SK-N-SH (cell line): ENCODE measurements around the gene ACBD6. TPM values are rescaled to one million over a fixed set of nuclear protein-coding genes. Genes with fewer than 3 reads are reported as not detected.

ENCODE experiments used
- CTCF ChIA-PET: fragments of 300-600, 350-600 bp; formaldehyde crosslinking; extraction: SDS; loops from one replicate; lab custom pipeline; 2021; lab: Yijun Ruan, JAX
- POLR2A ChIA-PET: fragments of 350-600 bp; sonication (Branson Sonifier 250); formaldehyde crosslinking; extraction: SDS; loops from one replicate; lab custom pipeline; 2020; ENCODE audit warnings: antibody characterized with exemption, inconsistent platforms; lab: Yijun Ruan, JAX
- DNase-seq: peaks from one replicate; pipeline ENCODE4 v3.0.0; 2012
- H2AFZ ChIP-seq: fragments of 200-600 bp; sonication (generic); 2 replicates; pipeline ENCODE4 v1.8.1; 2016; ENCODE audit warnings: antibody characterized with exemption, mild to moderate bottlenecking, low read depth
- H3F3A ChIP-seq: fragments of 200-600 bp; sonication (generic); replicated peaks from 2 replicates; pipeline ENCODE3; 2016; ENCODE audit warnings: antibody characterized with exemption, mild to moderate bottlenecking; ENCODE audit not compliant: insufficient read depth
- H3K27ac ChIP-seq, 2 experiments: fragments of 200-500 bp in 1 of 2; fragments of 200-600 bp in 1 of 2; sonication (Bioruptor generic) in 1 of 2; sonication (generic), shearing (Covaris generic) in 1 of 2; 2 replicates each; pipeline versions ENCODE4 v1.5.1 to v1.6.1; 2014 to 2016; ENCODE audit warnings: low read depth in 2 of 2, inconsistent platforms in 1 of 2, low read length in 1 of 2, mild to moderate bottlenecking in 1 of 2, mixed read lengths in 1 of 2
- H3K27me3 ChIP-seq: fragments of 200-600 bp; sonication (generic), shearing (Covaris generic); 2 replicates; pipeline ENCODE4 v1.6.1; 2016; ENCODE audit warnings: mixed run types; ENCODE audit not compliant: insufficient read depth
- H3K36me3 ChIP-seq, 2 experiments: fragments of 200-500 bp in 1 of 2; fragments of 200-600 bp in 1 of 2; sonication (Bioruptor generic) in 1 of 2; sonication (generic) in 1 of 2; replicated peaks in 1 of 2; 2 replicates each; pipeline versions ENCODE3 to v1.5.1; 2014 to 2016; ENCODE audit warnings: low read length in 1 of 2, mild to moderate bottlenecking in 1 of 2; ENCODE audit not compliant: insufficient read depth in 2 of 2, control insufficient read depth in 1 of 2
- H3K4me1 ChIP-seq, 2 experiments: fragments of 200-500 bp in 1 of 2; fragments of 200-600 bp in 1 of 2; sonication (Bioruptor generic) in 1 of 2; sonication (generic), shearing (Covaris generic) in 1 of 2; 2 replicates each; pipeline versions ENCODE4 v1.5.1 to v1.6.1; 2014 to 2016; ENCODE audit warnings: low read depth in 1 of 2, low read length in 1 of 2, mixed run types in 1 of 2; ENCODE audit not compliant: insufficient read depth in 2 of 2, control insufficient read depth in 1 of 2
- H3K4me2 ChIP-seq: fragments of 200-600 bp; sonication (generic), shearing (Covaris generic); 2 replicates; pipeline ENCODE4 v1.6.1; 2017; ENCODE audit warnings: mixed run types
- H3K4me3 ChIP-seq, 2 experiments: fragments of 200-500 bp in 1 of 2; fragments of 200-600 bp in 1 of 2; sonication (Bioruptor generic) in 1 of 2; sonication (generic), shearing (Covaris generic) in 1 of 2; 2 replicates each; pipeline versions ENCODE4 v1.5.1 to v1.8.1; 2014 to 2016; ENCODE audit warnings: low read depth in 2 of 2, inconsistent platforms in 1 of 2, low read length in 1 of 2, mild to moderate bottlenecking in 1 of 2, mixed read lengths in 1 of 2, moderate library complexity in 1 of 2
- H3K79me2 ChIP-seq: fragments of 200-600 bp; sonication (generic); 2 replicates; pipeline ENCODE4 v1.8.1; 2017; ENCODE audit warnings: mild to moderate bottlenecking; ENCODE audit not compliant: insufficient read depth
- H3K9ac ChIP-seq: fragments of 200-600 bp; sonication (generic); 2 replicates; pipeline ENCODE4 v1.6.1; 2017; ENCODE audit warnings: mixed run types
- H3K9me2 ChIP-seq: fragments of 200-600 bp; sonication (generic); 2 replicates; pipeline ENCODE4 v1.6.1; 2017; ENCODE audit warnings: mixed run types
- H3K9me3 ChIP-seq: fragments of 200-600 bp; sonication (generic); 2 replicates; pipeline ENCODE4 v1.6.1; 2017; ENCODE audit warnings: mixed run types, mild to moderate bottlenecking, moderate library complexity
- H4K20me1 ChIP-seq: fragments of 200-600 bp; sonication (generic); 2 replicates; pipeline ENCODE4 v1.6.1; 2017; ENCODE audit warnings: mild to moderate bottlenecking, mixed run types; ENCODE audit not compliant: insufficient read depth
- CHD2 ChIP-seq: fragments of 150-350 bp; IDR thresholded peaks from 2 replicates; pipeline ENCODE4 v1.6.1; 2018; ENCODE audit warnings: low read length; ENCODE audit not compliant: partially characterized antibody
- ELF1 ChIP-seq: IDR thresholded peaks from 2 replicates; pipeline ENCODE4 v1.4.0; 2012
- EZH2phosphoT487 ChIP-seq: fragments of 200-600 bp; sonication (generic); IDR thresholded peaks from 2 replicates; pipeline ENCODE4 v1.6.1; 2017; ENCODE audit warnings: low read depth, mixed run types, mild to moderate bottlenecking, antibody characterized with exemption, moderate library complexity, borderline replicate concordance
- FOSL2 ChIP-seq: IDR thresholded peaks from 2 replicates; pipeline ENCODE4 v1.4.0; 2012; ENCODE audit warnings: low read depth, mild to moderate bottlenecking, moderate library complexity, borderline replicate concordance
- FOXJ3 ChIP-seq: sonication (generic); formaldehyde crosslinking; IDR thresholded peaks from 2 replicates; pipeline ENCODE4 v1.5.1; 2020; ENCODE audit warnings: mild to moderate bottlenecking, missing genetic modification reagents
- GATA2 ChIP-seq: sonication (generic); formaldehyde crosslinking; IDR thresholded peaks from 2 replicates; pipeline ENCODE4 v1.5.0; 2020; ENCODE audit warnings: mild to moderate bottlenecking, missing genetic modification reagents
- JUND ChIP-seq: IDR thresholded peaks from 2 replicates; pipeline ENCODE4 v1.4.0; 2012
- MEF2A ChIP-seq: IDR thresholded peaks from 2 replicates; pipeline ENCODE4 v1.4.0; 2012; ENCODE audit warnings: low read depth, borderline replicate concordance
- MXI1 ChIP-seq: IDR thresholded peaks from 2 replicates; pipeline ENCODE4 v1.6.1; 2012; ENCODE audit warnings: mild to moderate bottlenecking, low read depth, low read length, improper control_type of control experiment
- RAD21 ChIP-seq: IDR thresholded peaks from 2 replicates; pipeline ENCODE4 v1.6.1; 2012; ENCODE audit warnings: mild to moderate bottlenecking, low read length
- RFX5 ChIP-seq: IDR thresholded peaks from 2 replicates; pipeline ENCODE4 v1.6.1; 2012; ENCODE audit warnings: mild to moderate bottlenecking, improper control_type of control experiment, low read length
- RXRA ChIP-seq: IDR thresholded peaks from 2 replicates; pipeline ENCODE4 v1.4.0; 2012; ENCODE audit warnings: low read depth, mild to moderate bottlenecking, borderline replicate concordance
- SIN3A ChIP-seq: IDR thresholded peaks from 2 replicates; pipeline ENCODE4 v1.6.1; 2012; ENCODE audit warnings: low read depth, mild to moderate bottlenecking, low read length, moderate library complexity, borderline replicate concordance
- TAF1 ChIP-seq: IDR thresholded peaks from 2 replicates; pipeline ENCODE4 v1.6.1; 2012; ENCODE audit warnings: low read depth, mild to moderate bottlenecking, low read length, moderate library complexity, borderline replicate concordance
- USF1 ChIP-seq: IDR thresholded peaks from 2 replicates; pipeline ENCODE4 v1.4.0; 2012; ENCODE audit warnings: low read depth, borderline replicate concordance
- USF2 ChIP-seq: fragments of 150-350 bp; IDR thresholded peaks from 2 replicates; pipeline ENCODE4 v1.6.1; 2017; ENCODE audit warnings: antibody characterized with exemption, low read length, low read depth, borderline replicate concordance
- YY1 ChIP-seq: IDR thresholded peaks from 2 replicates; pipeline ENCODE4 v1.4.0; 2012; ENCODE audit warnings: low read depth, mild to moderate bottlenecking
- ZBTB33 ChIP-seq: IDR thresholded peaks from 2 replicates; pipeline ENCODE4 v1.4.0; 2012; ENCODE audit warnings: low read depth, borderline replicate concordance
- WGBS: methylation state at CpG from one replicate; pipeline ENCODE4 v1.1.6; 2017; ENCODE audit warnings: low lambda C conversion rate; 5-methylcytosine and 5-hydroxymethylcytosine counted together
- polyA plus RNA-seq, 3 experiments: library from polyadenylated mRNA; depleted of rRNA; stranded (reverse); fragments of >200 nt; gene quantifications; 2 replicates each; pipeline ENCODE4 v1.2.3, GENCODE V29; 2012
- TF ChIP-seq, protein P1 (sequence below): fragments of 200-600 bp; sonication (generic); IDR thresholded peaks from 2 replicates; pipeline ENCODE4 v1.6.1; 2017; ENCODE audit warnings: antibody characterized with exemption, mild to moderate bottlenecking, moderate library complexity

The ACBD6 gene
- polyA plus RNA-seq, 1 of the 3 experiments (the other 2 are of a cell fraction): 60.9 TPM

GRCh38 chr1:180250883-180251509, 251.4 kb downstream of the ACBD6 start:
- Histone ChIP-seq H3K9ac (no peak overlapping the region), H3K79me2 (no peaks in the 10 kb centered on the region), H3F3A (no peaks in the 10 kb centered on the region), H3K36me3 (no peaks in the 10 kb centered on the region), H3K9me3 (no peaks in the 10 kb centered on the region), H3K9me2 (no peaks in the 10 kb centered on the region), H3K4me2 (no peak overlapping the region), H3K27me3 (no peaks in the 10 kb centered on the region), H2AFZ (no peak overlapping the region), H3K27ac (no peak overlapping the region), H4K20me1 (no peaks in the 10 kb centered on the region), H3K4me1 (peaks cover 0 to 2% of the 10 kb centered on the region in 2 experiments; a peak in 1 of 4 replicates), H3K4me3 (no peak overlapping the region)
- ChIA-PET POLR2A (no interaction called here), CTCF (interaction anchor here (0.7 to 4.2 kb wide), 7 partner anchors 11 to 228 kb away, joined by 3 to 58 read pairs (median 21); no protein-coding TSS in a partner anchor)
- WGBS: 75% methylated on average over 13 of the region's 16 CpGs
- TF ChIP-seq EZH2phosphoT487 (no peak), FOSL2 (no peak), MEF2A (no peak), GATA2 (CRISPR knock-in tag) (no peak), MXI1 (no peak), USF1 (no peak), ZBTB33 (no peak), ELF1 (no peak), TAF1 (no peak), CHD2 (no peak), RXRA (no peak), YY1 (no peak), FOXJ3 (CRISPR knock-in tag) (no peak), USF2 (no peak), RFX5 (no peak), JUND (no peak), RAD21 (no peak), SIN3A (no peak)
- TF ChIP-seq, protein P1, sequence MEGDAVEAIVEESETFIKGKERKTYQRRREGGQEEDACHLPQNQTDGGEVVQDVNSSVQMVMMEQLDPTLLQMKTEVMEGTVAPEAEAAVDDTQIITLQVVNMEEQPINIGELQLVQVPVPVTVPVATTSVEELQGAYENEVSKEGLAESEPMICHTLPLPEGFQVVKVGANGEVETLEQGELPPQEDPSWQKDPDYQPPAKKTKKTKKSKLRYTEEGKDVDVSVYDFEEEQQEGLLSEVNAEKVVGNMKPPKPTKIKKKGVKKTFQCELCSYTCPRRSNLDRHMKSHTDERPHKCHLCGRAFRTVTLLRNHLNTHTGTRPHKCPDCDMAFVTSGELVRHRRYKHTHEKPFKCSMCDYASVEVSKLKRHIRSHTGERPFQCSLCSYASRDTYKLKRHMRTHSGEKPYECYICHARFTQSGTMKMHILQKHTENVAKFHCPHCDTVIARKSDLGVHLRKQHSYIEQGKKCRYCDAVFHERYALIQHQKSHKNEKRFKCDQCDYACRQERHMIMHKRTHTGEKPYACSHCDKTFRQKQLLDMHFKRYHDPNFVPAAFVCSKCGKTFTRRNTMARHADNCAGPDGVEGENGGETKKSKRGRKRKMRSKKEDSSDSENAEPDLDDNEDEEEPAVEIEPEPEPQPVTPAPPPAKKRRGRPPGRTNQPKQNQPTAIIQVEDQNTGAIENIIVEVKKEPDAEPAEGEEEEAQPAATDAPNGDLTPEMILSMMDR: no peak
- no peak for DNase-seq
